GM12878 (cell line): ENCODE measurements around the gene ARL6IP1. TPM values are rescaled to one million over a fixed set of nuclear protein-coding genes. Genes with fewer than 3 reads are reported as not detected.

ENCODE experiments used
- ATAC-seq: fragments of 200-7000 bp; cut with Tn5 transposase; 3 replicates; pipeline ENCODE4 v1.9.1; 2020; ENCODE audit warnings: mild to moderate bottlenecking, moderate library complexity
- BruUV-seq: library from RNA; stranded (reverse); fragments of 400-500 nt; replicated peaks from 2 replicates; lab custom pipeline; 2021; lab: Mats Ljungman, UMichigan
- CTCF ChIA-PET: fragments of 300-600 bp; sonication (Branson Sonifier 250); formaldehyde crosslinking; extraction: SDS; loops from one replicate; lab custom pipeline; 2021; ENCODE audit warnings: inconsistent platforms; lab: Yijun Ruan, JAX
- POLR2A ChIA-PET: fragments of 350-600 bp; formaldehyde crosslinking; extraction: SDS; loops from one replicate; lab custom pipeline; 2021; ENCODE audit warnings: inconsistent platforms; lab: Charles Lee
- RAD21 ChIA-PET: fragments of 300-600 bp; sonication (Branson Sonifier 250); formaldehyde crosslinking; loops from one replicate; lab custom pipeline; 2023; ENCODE audit warnings: antibody characterized with exemption; ENCODE audit not compliant: unreplicated experiment; lab: Charles Lee
- SMC1A ChIA-PET: fragments of 300-600 bp; sonication (Branson Sonifier 250); formaldehyde crosslinking; loops from one replicate; lab custom pipeline; 2023; ENCODE audit not compliant: unreplicated experiment, uncharacterized antibody; lab: Charles Lee
- DNase-seq: peaks from one replicate; pipeline ENCODE4 v3.0.0-alpha.2; 2011; ENCODE audit warnings: low read depth, low spot score
- FAIRE-seq: peaks from 3 replicates; lab custom pipeline; 2011; peaks lifted over from hg19 to GRCh38; lab: Jason Lieb, UNC
- H2AFZ ChIP-seq: 2 replicates; pipeline ENCODE4 v1.6.0; 2011; ENCODE audit warnings: low read depth, low read length, control low read depth; ENCODE audit not compliant: control insufficient read depth
- H3K27ac ChIP-seq: 2 replicates; pipeline ENCODE4 v1.5.1; 2011; ENCODE audit warnings: control low read depth; ENCODE audit not compliant: control insufficient read depth, insufficient read depth
- H3K27me3 ChIP-seq, 2 experiments: replicated peaks in 1 of 2; 2 replicates each; pipeline versions ENCODE4 v1.6.0 to v1.6.1; 2011; ENCODE audit warnings: low read length in 1 of 2; ENCODE audit not compliant: control insufficient read depth in 2 of 2, insufficient read depth in 2 of 2
- H3K36me3 ChIP-seq, 2 experiments: 2 replicates each; pipeline ENCODE4 v1.5.1; 2011; ENCODE audit warnings: low read length in 1 of 2; ENCODE audit not compliant: control insufficient read depth in 2 of 2, insufficient read depth in 2 of 2
- H3K4me1 ChIP-seq: 2 replicates; pipeline ENCODE4 v1.6.1; 2011; ENCODE audit warnings: mild to moderate bottlenecking, low read length, moderate library complexity, mixed read lengths; ENCODE audit not compliant: control insufficient read depth, insufficient read depth
- H3K4me2 ChIP-seq: 2 replicates; pipeline ENCODE4 v1.6.0; 2011; ENCODE audit warnings: control low read depth; ENCODE audit not compliant: control insufficient read depth, insufficient read depth
- H3K4me3 ChIP-seq: fragments of 200-600 bp; sonication (generic); 2 replicates; pipeline ENCODE4 v1.5.1; 2016
- H3K79me2 ChIP-seq: 2 replicates; pipeline ENCODE4 v1.6.0; 2011; ENCODE audit warnings: low read length; ENCODE audit not compliant: control insufficient read depth, insufficient read depth
- H3K9ac ChIP-seq: 2 replicates; pipeline ENCODE4 v1.8.0; 2011; ENCODE audit warnings: low read length, control low read depth, mixed read lengths; ENCODE audit not compliant: control insufficient read depth, insufficient read depth
- H3K9me3 ChIP-seq: replicated peaks from 3 replicates; pipeline ENCODE4 v1.5.1; 2011; ENCODE audit warnings: mild to moderate bottlenecking, low read length; ENCODE audit not compliant: control insufficient read depth, insufficient read depth
- H4K20me1 ChIP-seq: 2 replicates; pipeline ENCODE4 v1.6.0; 2011; ENCODE audit not compliant: control insufficient read depth, insufficient read depth
- CREB1 ChIP-seq: IDR thresholded peaks from 2 replicates; pipeline ENCODE4 v1.6.1; 2012; ENCODE audit warnings: low read depth, mild to moderate bottlenecking, inconsistent platforms
- E4F1 ChIP-seq: fragments of 450-650 bp; IDR thresholded peaks from 2 replicates; pipeline ENCODE4 v1.6.1; 2018; ENCODE audit warnings: borderline replicate concordance, mild to moderate bottlenecking; ENCODE audit not compliant: partially characterized antibody
- FOXK2 ChIP-seq: fragments of 450-650 bp; IDR thresholded peaks from 2 replicates; pipeline ENCODE4 v1.6.1; 2017; ENCODE audit warnings: mild to moderate bottlenecking, moderate library complexity
- IKZF1 ChIP-seq: fragments of 450-650 bp; conservative IDR thresholded peaks from 2 replicates; pipeline ENCODE4 v1.6.1; 2017; ENCODE audit warnings: antibody characterized with exemption, mild to moderate bottlenecking
- MEF2B ChIP-seq: fragments of 450-650 bp; IDR thresholded peaks from 2 replicates; pipeline ENCODE4 v1.6.1; 2018; ENCODE audit warnings: mild to moderate bottlenecking, moderate library complexity; ENCODE audit not compliant: partially characterized antibody, poor library complexity, severe bottlenecking
- NBN ChIP-seq: fragments of 450-650 bp; IDR thresholded peaks from 2 replicates; pipeline ENCODE4 v1.6.1; 2016
- RB1 ChIP-seq: fragments of 450-650 bp; formaldehyde crosslinking; IDR thresholded peaks from 2 replicates; pipeline ENCODE4 v1.6.1; 2017; ENCODE audit warnings: mild to moderate bottlenecking, borderline replicate concordance
- SPI1 ChIP-seq: IDR thresholded peaks from 2 replicates; pipeline ENCODE4 v1.6.1; 2011; ENCODE audit warnings: low read depth, mild to moderate bottlenecking, low read length, moderate library complexity, borderline replicate concordance; ENCODE audit not compliant: insufficient read depth
- ZBTB33 ChIP-seq: fragments of 450-650 bp; IDR thresholded peaks from 2 replicates; pipeline ENCODE4 v1.6.1; 2017; ENCODE audit warnings: mild to moderate bottlenecking
- ZNF384 ChIP-seq: IDR thresholded peaks from 2 replicates; pipeline ENCODE4 v1.6.1; 2012; ENCODE audit warnings: low read depth, mild to moderate bottlenecking, low read length, improper control_type of control experiment, borderline replicate concordance
- WGBS: methylation state at CpG from one replicate; pipeline ENCODE4 v1.1.6; 2016; ENCODE audit warnings: low lambda C conversion rate; ENCODE audit not compliant: insufficient replicate concordance, insufficient coverage; ENCODE audit errors: missing lambda C conversion rate; 5-methylcytosine and 5-hydroxymethylcytosine counted together
- in situ Hi-C: fragments of 300-500 bp; cut with MboI; formaldehyde crosslinking; loops from 9 replicates; pipeline ENCODE4 v1.14.3; 2018; ENCODE audit warnings: mixed read lengths
- intact Hi-C: fragments of 100-400 bp; cut with micrococcal nuclease; formaldehyde crosslinking; loops from one replicate; pipeline ENCODE4 v1.14.2; 2022; ENCODE audit not compliant: unreplicated experiment
- polyA plus RNA-seq, 11 experiments: library from polyadenylated mRNA; depleted of rRNA in 4 of 11; unstranded in 6 of 11; stranded (reverse) in 5 of 11; fragments of >200 nt; fragmentation: Nextera tagmentation in 4 of 11; fragmentation: Illumina TruSeq in 1 of 11; extraction: Ambion mirVana in 4 of 11; extraction: Trizol in 1 of 11; gene quantifications; 1 replicate in 1 of 11; 2 replicates in 10 of 11; pipeline versions ENCODE4 v1.2.1 to v1.2.3, GENCODE V29; 2011 to 2016; ENCODE audit warnings: inconsistent platforms in 2 of 11, missing spikeins in 2 of 11, low read depth in 1 of 11
- total RNA-seq, 4 experiments: library from RNA; depleted of rRNA in 3 of 4; stranded (reverse); fragments of >200 nt in 3 of 4; fragmentation: Illumina TruSeq in 1 of 4; extraction: Trizol in 1 of 4; gene quantifications; 2 replicates each; pipeline versions ENCODE4 v1.2.1 to v1.2.3, GENCODE V29; 2013 to 2021

ARL6IP1 gene
- total and polyA plus RNA-seq, 10 of the 15 experiments (the other 5 are each of a cell fraction or from before 2014, with no cell fraction given) = 99.3 to 334 (median 197) TPM

GRCh38 chr16:18797746-18798145 lies 3.6 kb downstream of the ARL6IP1 start (continued):
- no peak for TF ChIP-seq SPI1
- TF ChIP-seq NBN = no peak
- no peak for TF ChIP-seq CREB1

GRCh38 chr16:18796377-18796776 lies 5.0 kb downstream of the ARL6IP1 start:
- Histone ChIP-seq H4K20me1 (no peaks in the 10 kb centered on the region), H2AFZ (no peak overlapping the region), H3K4me3 (no peak overlapping the region), H3K4me2 (no peak overlapping the region), H3K27me3 (no peaks in the 10 kb centered on the region), H3K79me2 (peaks cover 50% of the 10 kb centered on the region), H3K9ac (no peak overlapping the region)
- no peak for FAIRE-seq
- intact Hi-C loops = no loop called here
- ChIA-PET RAD21 (no interaction called here), POLR2A (no interaction called here), SMC1A (no interaction called here), CTCF (interaction anchor here (0.6 to 1.4 kb wide), 2 partner anchors 8 to 84 kb away, joined by 3 to 4 read pairs; no protein-coding TSS in a partner anchor)
- DNase-seq = no peak
- no TSS peak for BruUV-seq
- 95% methylated on average over 1 of the region's 1 CpG for WGBS
- no peak for TF ChIP-seq ZNF384
- TF ChIP-seq FOXK2 = no peak
- no peak for TF ChIP-seq E4F1
- no peak for TF ChIP-seq ZBTB33
- no peak for TF ChIP-seq IKZF1
- TF ChIP-seq RB1 = no peak
- TF ChIP-seq MEF2B = no peak
- TF ChIP-seq, all 136 proteins: peak for 0
- Histone ChIP-seq H3K36me3 (peaks cover 3 to 28% of the 10 kb centered on the region in 2 experiments), H3K9me3 (no peaks in the 10 kb centered on the region), H3K4me1 (peaks cover 8% of the 10 kb centered on the region), H3K27ac (no peak overlapping the region)
- in situ Hi-C loops = loop anchor here (10.0 kb wide), 1 partner anchor 728 kb away; the partner anchor contains the start of genes CCP110 and GDE1
- ATAC-seq = no peak
